Left lobe of liver (tissue), 2 donors: ENCODE results near the gene AFF4. TPM values are rescaled to one million over a fixed set of nuclear protein-coding genes. Genes with fewer than 3 reads are reported as not detected.

Experiments
- ATAC-seq: fragments of 200-7000 bp; cut with Tn5 transposase; one replicate; pipeline ENCODE4 v1.9.1; 2020; ENCODE audit warnings: mild to moderate bottlenecking, moderate library complexity
- DNase-seq: peaks from one replicate; pipeline ENCODE4 v3.0.0-alpha.2; 2020; ENCODE audit warnings: low spot score
- total RNA-seq: library from RNA; stranded (reverse); gene quantifications from one replicate; pipeline ENCODE4 v1.2.1, GENCODE V29; 2021
- donor health status: DM: no; HTN: no; CAD: no; lungs with moderate emphysema.
- donor health status: DM: no; HTN: yes; CAD: no.

AFF4 gene
- total RNA-seq, 1 donor from 2014 or later, result 17.4 TPM

- DNase-seq, result peak; percentile 86
- ATAC-seq, result peak; percentile 82
These were observed 133.5 kb downstream of the AFF4 start for GRCh38 chr5:132829742-132830435.

- DNase-seq (peak; percentile 48), ATAC-seq (no peak)
These were observed 134.5 kb downstream of the AFF4 start for GRCh38 chr5:132828846-132829494.

GRCh38 chr5:132827943-132828673, 135.3 kb downstream of the AFF4 start:
- DNase-seq (peak; percentile 38), ATAC-seq (no peak)

- ATAC-seq (no peak), DNase-seq (peak; percentile 38)
These were observed 136.9 kb downstream of the AFF4 start for GRCh38 chr5:132826424-132827082.

GRCh38 chr5:132825834-132826391, 137.5 kb downstream of the AFF4 start:
- DNase-seq (peak; percentile 44), ATAC-seq (no peak)

Other genes starting within 250 kb of the AFF4 start
- gene KIF3A, start 226.1 kb downstream of the AFF4 start, total RNA-seq, result 1.5 TPM
- not detected for gene CCNI2, start 216.2 kb downstream of the AFF4 start, total RNA-seq
- 12.2 TPM for gene SEPTIN8, start 186.4 kb downstream of the AFF4 start, total RNA-seq
- 1.7 TPM for gene SOWAHA, start 150.3 kb downstream of the AFF4 start, total RNA-seq
- gene SHROOM1, start 133.0 kb downstream of the AFF4 start, total RNA-seq, result 41.3 TPM
- 0.15 TPM for gene GDF9, start 97.2 kb downstream of the AFF4 start, total RNA-seq
- gene UQCRQ, start 97.0 kb downstream of the AFF4 start, total RNA-seq, result 727 TPM
- 168 TPM for gene LEAP2, start 90.0 kb downstream of the AFF4 start, total RNA-seq
- 8.3 TPM for gene ZCCHC10, start 62.9 kb upstream of the AFF4 start, total RNA-seq
- 30.8 TPM for gene HSPA4, start 88.4 kb upstream of the AFF4 start, total RNA-seq